Gastroesophageal sphincter (tissue), 3 donors: ENCODE data around the gene GBE1.

Experiments
- CTCF ChIP-seq, 4 experiments: fragments of 200-600 bp in 2 of 4; fragments of 450-650 bp in 2 of 4; sonication (generic) in 1 of 4; IDR thresholded peaks; one replicate each; pipeline ENCODE4 v1.5.1; 2017 to 2019; ENCODE audit warnings: antibody characterized with exemption in 4 of 4, mild to moderate bottlenecking in 2 of 4, moderate library complexity in 2 of 4
- EP300 ChIP-seq: sonication (generic); formaldehyde crosslinking; IDR thresholded peaks from one replicate; pipeline ENCODE4 v1.6.1; 2017; ENCODE audit warnings: antibody characterized with exemption, mild to moderate bottlenecking
- POLR2A ChIP-seq, 2 donors: fragments of 450-650 bp; IDR thresholded peaks; one replicate each; pipeline ENCODE4 v1.6.1; 2017; ENCODE audit warnings: antibody characterized with exemption in 2 of 2, mild to moderate bottlenecking in 2 of 2, moderate library complexity in 1 of 2
- POLR2AphosphoS5 ChIP-seq: sonication (generic); formaldehyde crosslinking; IDR thresholded peaks from one replicate; pipeline ENCODE4 v1.6.1; 2017; ENCODE audit warnings: antibody characterized with exemption

- TF ChIP-seq EP300 (no peak), POLR2A (IDR thresholded peaks at IDR 0.05) (no peak), CTCF (IDR thresholded peaks at IDR 0.05) (no peak), POLR2AphosphoS5 (no peak)
These were observed 43.1 kb downstream of the GBE1 start for GRCh38 chr3:81718311-81718710.
